ENCODE data around the gene EHD2. TPM values are rescaled to one million over a fixed set of nuclear protein-coding genes. Genes with fewer than 3 reads are reported as not detected.
A peak's percentile ranks its signal among the peaks of the same experiment; 100 is the strongest.

Gene EHD2
- total and polyA plus RNA-seq, 2 of the 13 experiments (the other 11 are each of a cell fraction or from before 2014, with no cell fraction given) = 0.09 to 0.28 TPM

DNA sequence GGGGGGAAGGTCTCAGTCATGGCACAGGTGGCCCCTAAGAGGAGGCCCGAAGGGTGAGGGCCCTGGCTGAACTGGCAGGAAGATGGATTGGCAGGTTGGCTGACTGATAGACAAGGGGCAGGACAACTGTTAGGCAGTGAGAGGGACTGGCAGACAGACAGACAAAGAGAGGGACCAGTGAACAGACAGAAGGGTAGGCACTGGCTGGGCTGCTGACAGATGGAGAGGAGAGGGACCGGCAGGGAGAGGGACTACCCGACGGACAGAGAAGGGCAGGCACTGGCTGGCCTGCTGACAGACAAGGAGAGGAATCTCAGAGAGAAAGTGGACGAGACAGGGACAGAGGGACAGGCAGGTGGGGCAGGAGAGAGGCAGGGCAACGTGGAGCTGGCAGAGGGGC lies 31.8 kb upstream of the EHD2 start:
- H4K20me1 ChIP-seq (ENCODE audit: insufficient read depth, low read length) = no peaks in the 10 kb centered on the region
- CTCF ChIA-PET (ENCODE audit: low intra/inter-chr PET ratio, low total read pairs) = no interaction called here
- DNase-seq (ENCODE audit: low spot score) (no peak), ATAC-seq (no peak), FAIRE-seq (no peak)
- no peak overlapping the region for H3K4me3 ChIP-seq (replicated peaks in 1 of 3; ENCODE audit: insufficient read depth in 1 of 3, low read depth in 2 of 3, low read length in 3 of 3)
- no peaks in the 10 kb centered on the region for H3K4me1 ChIP-seq (ENCODE audit: insufficient read depth, low read length)
- BruUV-seq (replicated peaks) = no TSS peak
- peaks cover 0 to 4% of the 10 kb centered on the region in 2 experiments; a peak in 2 of 5 replicates for H3K36me3 ChIP-seq (replicated peaks in 1 of 2; ENCODE audit: control insufficient read depth in 1 of 2, insufficient read depth in 2 of 2, low read length in 2 of 2)
- no peak overlapping the region for H3K4me2 ChIP-seq (ENCODE audit: low read depth, low read length)
- H3K9me3 ChIP-seq (ENCODE audit: low read length) = no peaks in the 10 kb centered on the region
- no peak overlapping the region for H3K27ac ChIP-seq (ENCODE audit: extremely low read length, insufficient read depth, low read length)
- no peaks in the 10 kb centered on the region for H3K79me2 ChIP-seq (ENCODE audit: insufficient read depth, low read length)
- intact Hi-C loops (cut with micrococcal nuclease; ENCODE audit: unreplicated experiment) (no loop called here), in situ Hi-C loops (cut with HindIII; ENCODE audit: extremely low pct_ligation_motif_present, low pct_unique_long_range_greater_than_20kb) (no loop called here)
- no peak overlapping the region for H3K9ac ChIP-seq (ENCODE audit: insufficient read depth, low read depth, low read length)
- peak; percentile 27 for TF ChIP-seq RBM22 (optimal IDR thresholded peaks at IDR 0.05; ENCODE audit: low read length)
- no peak for TF ChIP-seq ZNF253 (CRISPR knock-in tag; IDR thresholded peaks at IDR 0.05; ENCODE audit: borderline replicate concordance)
- TF ChIP-seq, protein P1, sequence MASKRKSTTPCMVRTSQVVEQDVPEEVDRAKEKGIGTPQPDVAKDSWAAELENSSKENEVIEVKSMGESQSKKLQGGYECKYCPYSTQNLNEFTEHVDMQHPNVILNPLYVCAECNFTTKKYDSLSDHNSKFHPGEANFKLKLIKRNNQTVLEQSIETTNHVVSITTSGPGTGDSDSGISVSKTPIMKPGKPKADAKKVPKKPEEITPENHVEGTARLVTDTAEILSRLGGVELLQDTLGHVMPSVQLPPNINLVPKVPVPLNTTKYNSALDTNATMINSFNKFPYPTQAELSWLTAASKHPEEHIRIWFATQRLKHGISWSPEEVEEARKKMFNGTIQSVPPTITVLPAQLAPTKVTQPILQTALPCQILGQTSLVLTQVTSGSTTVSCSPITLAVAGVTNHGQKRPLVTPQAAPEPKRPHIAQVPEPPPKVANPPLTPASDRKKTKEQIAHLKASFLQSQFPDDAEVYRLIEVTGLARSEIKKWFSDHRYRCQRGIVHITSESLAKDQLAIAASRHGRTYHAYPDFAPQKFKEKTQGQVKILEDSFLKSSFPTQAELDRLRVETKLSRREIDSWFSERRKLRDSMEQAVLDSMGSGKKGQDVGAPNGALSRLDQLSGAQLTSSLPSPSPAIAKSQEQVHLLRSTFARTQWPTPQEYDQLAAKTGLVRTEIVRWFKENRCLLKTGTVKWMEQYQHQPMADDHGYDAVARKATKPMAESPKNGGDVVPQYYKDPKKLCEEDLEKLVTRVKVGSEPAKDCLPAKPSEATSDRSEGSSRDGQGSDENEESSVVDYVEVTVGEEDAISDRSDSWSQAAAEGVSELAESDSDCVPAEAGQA (IDR thresholded peaks at IDR 0.05; ENCODE audit: low read depth) = no peak
- TF ChIP-seq, protein P1 (CRISPR knock-in tag; IDR thresholded peaks at IDR 0.05; ENCODE audit: borderline replicate concordance) = no peak
- TF ChIP-seq, protein P2, sequence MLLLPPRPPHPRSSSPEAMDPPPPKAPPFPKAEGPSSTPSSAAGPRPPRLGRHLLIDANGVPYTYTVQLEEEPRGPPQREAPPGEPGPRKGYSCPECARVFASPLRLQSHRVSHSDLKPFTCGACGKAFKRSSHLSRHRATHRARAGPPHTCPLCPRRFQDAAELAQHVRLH (CRISPR knock-in tag; IDR thresholded peaks at IDR 0.05; ENCODE audit: borderline replicate concordance, low read depth) = no peak
- TF ChIP-seq ZNF383 (CRISPR knock-in tag; IDR thresholded peaks at IDR 0.05; ENCODE audit: borderline replicate concordance) = no peak
- TF ChIP-seq, protein P3, sequence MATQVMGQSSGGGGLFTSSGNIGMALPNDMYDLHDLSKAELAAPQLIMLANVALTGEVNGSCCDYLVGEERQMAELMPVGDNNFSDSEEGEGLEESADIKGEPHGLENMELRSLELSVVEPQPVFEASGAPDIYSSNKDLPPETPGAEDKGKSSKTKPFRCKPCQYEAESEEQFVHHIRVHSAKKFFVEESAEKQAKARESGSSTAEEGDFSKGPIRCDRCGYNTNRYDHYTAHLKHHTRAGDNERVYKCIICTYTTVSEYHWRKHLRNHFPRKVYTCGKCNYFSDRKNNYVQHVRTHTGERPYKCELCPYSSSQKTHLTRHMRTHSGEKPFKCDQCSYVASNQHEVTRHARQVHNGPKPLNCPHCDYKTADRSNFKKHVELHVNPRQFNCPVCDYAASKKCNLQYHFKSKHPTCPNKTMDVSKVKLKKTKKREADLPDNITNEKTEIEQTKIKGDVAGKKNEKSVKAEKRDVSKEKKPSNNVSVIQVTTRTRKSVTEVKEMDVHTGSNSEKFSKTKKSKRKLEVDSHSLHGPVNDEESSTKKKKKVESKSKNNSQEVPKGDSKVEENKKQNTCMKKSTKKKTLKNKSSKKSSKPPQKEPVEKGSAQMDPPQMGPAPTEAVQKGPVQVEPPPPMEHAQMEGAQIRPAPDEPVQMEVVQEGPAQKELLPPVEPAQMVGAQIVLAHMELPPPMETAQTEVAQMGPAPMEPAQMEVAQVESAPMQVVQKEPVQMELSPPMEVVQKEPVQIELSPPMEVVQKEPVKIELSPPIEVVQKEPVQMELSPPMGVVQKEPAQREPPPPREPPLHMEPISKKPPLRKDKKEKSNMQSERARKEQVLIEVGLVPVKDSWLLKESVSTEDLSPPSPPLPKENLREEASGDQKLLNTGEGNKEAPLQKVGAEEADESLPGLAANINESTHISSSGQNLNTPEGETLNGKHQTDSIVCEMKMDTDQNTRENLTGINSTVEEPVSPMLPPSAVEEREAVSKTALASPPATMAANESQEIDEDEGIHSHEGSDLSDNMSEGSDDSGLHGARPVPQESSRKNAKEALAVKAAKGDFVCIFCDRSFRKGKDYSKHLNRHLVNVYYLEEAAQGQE (IDR thresholded peaks at IDR 0.05; ENCODE audit: borderline replicate concordance in 1 of 2, low read depth in 1 of 2, low read length in 2 of 2) = no peak
- no peaks in the 10 kb centered on the region for H3K27me3 ChIP-seq (ENCODE audit: control insufficient read depth in 1 of 2, insufficient read depth in 2 of 2, low read length in 2 of 2)
- 95% methylated on average over 6 of the region's 6 CpGs for WGBS (ENCODE audit: low lambda C conversion rate)
- POLR2A ChIA-PET = no interaction called here
- no peak overlapping the region for H2AFZ ChIP-seq (ENCODE audit: low read length)

All from HepG2 (cell line).